ENCODE data around the gene OTOP3.

The OTOP3 gene

GRCh38 chr17:74990581-74991105 is 54.9 kb downstream of the OTOP3 start:
- no peak for DNase-seq

GRCh38 chr17:74992223-74992622 is 56.5 kb downstream of the OTOP3 start:
- DNase-seq: no peak

- no peak for DNase-seq
Observed at GRCh38 chr17:74994440-74994839, 58.7 kb downstream of the OTOP3 start.

DNA sequence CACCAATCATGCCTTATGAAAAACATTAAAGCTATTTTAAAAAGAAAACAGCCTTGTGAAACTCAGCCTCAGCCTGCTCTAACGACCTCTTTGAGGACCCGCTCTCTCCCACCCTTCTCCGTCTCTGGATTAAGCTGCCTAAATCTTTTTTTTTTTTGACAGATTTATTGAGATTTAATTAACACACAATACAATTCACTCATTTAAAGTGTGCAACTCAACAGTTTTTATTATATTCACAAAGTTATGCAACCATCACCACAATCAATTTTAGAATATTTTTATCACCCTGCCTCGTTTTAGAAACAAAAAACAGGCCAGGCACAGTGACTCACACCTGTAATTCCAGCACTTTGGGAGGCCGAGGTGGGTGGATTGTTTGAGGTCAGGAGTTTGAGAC is 60.1 kb downstream of the OTOP3 start:
- DNase-seq: no peak

DNA sequence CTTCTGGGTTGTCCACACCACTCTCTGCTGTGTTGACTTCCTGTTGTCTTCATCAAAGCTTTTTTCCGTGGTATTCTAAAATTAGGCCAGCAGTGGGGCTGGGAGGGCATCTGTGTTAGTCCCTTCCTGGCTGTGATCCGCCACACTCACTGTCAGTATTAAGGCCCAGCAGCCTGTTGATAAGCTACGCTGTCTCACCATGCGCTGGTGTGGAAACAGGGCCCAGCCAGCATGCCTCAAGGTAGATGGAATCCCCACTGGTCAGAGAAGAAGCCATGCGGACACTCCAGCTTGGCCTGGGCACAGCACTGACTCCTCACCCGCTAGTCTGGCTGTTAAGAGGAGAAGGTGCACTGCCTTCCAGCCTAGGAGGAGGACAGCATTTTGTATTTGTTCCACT is 63.1 kb downstream of the OTOP3 start:
- DNase-seq: no peak

DNA sequence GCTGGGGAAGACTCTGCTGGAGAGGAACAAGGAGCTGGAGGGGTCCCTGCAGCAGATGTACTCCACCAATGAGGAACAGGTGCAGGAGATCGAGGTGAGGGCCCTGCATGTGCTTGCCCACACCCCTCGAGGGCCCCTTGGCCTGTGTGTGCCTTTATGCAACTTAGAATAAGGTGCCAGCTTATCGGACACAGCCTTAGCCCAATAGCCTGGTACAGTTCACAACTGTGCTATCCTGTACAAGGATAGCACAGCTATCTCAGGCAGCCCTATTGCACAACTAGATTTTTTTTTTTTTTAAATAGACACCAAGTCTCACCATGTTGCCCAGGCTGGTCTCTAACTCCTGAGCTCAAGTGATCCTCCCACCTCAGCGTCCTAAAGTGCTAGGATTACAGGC is 63.8 kb downstream of the OTOP3 start:
- no peak for DNase-seq

Measured in activated effector memory CD4-positive, alpha-beta T cell treated with Interleukin-2 at 50 U/mL for 16 hours (primary cell).